HG03571 (cell line): Measurements from ENCODE around the gene ESYT3.

Experiments
- ATAC-seq: cut with Tn5 transposase; IDR thresholded peaks from one replicate; pipeline ENCODE4 v1.9.1; 2021; ENCODE audit not compliant: unreplicated experiment

The ESYT3 gene

GRCh38 chr3:138434276-138434874 is at the start of gene ESYT3:
Gene ESYT3 (plus strand): TSS chr3:138434616. CDS start chr3:138434799, 183 bp downstream.
- no peak for ATAC-seq

GRCh38 chr3:138384976-138385375 is 49.4 kb upstream of the ESYT3 start:
- no peak for ATAC-seq

- ATAC-seq = no peak
Measured at GRCh38 chr3:138389144-138389601, 45.2 kb upstream of the ESYT3 start.

- ATAC-seq = no peak
Measured at GRCh38 chr3:138389841-138390581, 44.4 kb upstream of the ESYT3 start.

GRCh38 chr3:138390582-138390932 is 43.9 kb upstream of the ESYT3 start:
- ATAC-seq = no peak

- ATAC-seq = no peak
Measured at GRCh38 chr3:138394156-138394555, 40.3 kb upstream of the ESYT3 start.

- no peak for ATAC-seq
Measured at GRCh38 chr3:138394686-138395085, 39.7 kb upstream of the ESYT3 start.

GRCh38 chr3:138395865-138396751 is 38.3 kb upstream of the ESYT3 start:
- no peak for ATAC-seq

GRCh38 chr3:138396752-138397410 is 37.5 kb upstream of the ESYT3 start:
- ATAC-seq = no peak

GRCh38 chr3:138397983-138398382 is 36.4 kb upstream of the ESYT3 start:
- ATAC-seq = no peak

GRCh38 chr3:138398791-138399575 is 35.4 kb upstream of the ESYT3 start:
- ATAC-seq = no peak

- no peak for ATAC-seq
Measured at GRCh38 chr3:138399766-138400165, 34.6 kb upstream of the ESYT3 start.

- no peak for ATAC-seq
Measured at GRCh38 chr3:138400651-138401070, 33.8 kb upstream of the ESYT3 start.

- no peak for ATAC-seq
Measured at GRCh38 chr3:138401834-138402233, 32.6 kb upstream of the ESYT3 start.

GRCh38 chr3:138404121-138404520 is 30.3 kb upstream of the ESYT3 start:
- no peak for ATAC-seq

GRCh38 chr3:138405001-138405400 is 29.4 kb upstream of the ESYT3 start:
- no peak for ATAC-seq

GRCh38 chr3:138405486-138405885 is 28.9 kb upstream of the ESYT3 start:
- ATAC-seq = no peak

GRCh38 chr3:138406606-138407005 is 27.8 kb upstream of the ESYT3 start:
- ATAC-seq = no peak

- no peak for ATAC-seq
Measured at GRCh38 chr3:138407236-138407907, 27.0 kb upstream of the ESYT3 start.
